T-helper 1 cell treated with Interleukin-12 subunit alpha and Interleukin-12 subunit beta and Interleukin-4 antibody, amounts not matched to agents 30 μg/mL and 1 μg/mL, for 36 hours (primary cell): ENCODE measurements around the gene MRPL52.
A peak's percentile ranks its signal among the peaks of the same experiment; 100 is the strongest.

ENCODE experiments used
- H3K27ac Mint-ChIP-seq: one replicate; pipeline ENCODE4 v1.8.0; 2021; ENCODE audit warnings: mild to moderate bottlenecking, mixed read lengths
- H3K27me3 Mint-ChIP-seq: one replicate; pipeline ENCODE4 v1.8.0; 2021; ENCODE audit warnings: low read depth, mixed read lengths
- H3K36me3 Mint-ChIP-seq: one replicate; pipeline ENCODE4 v1.8.0; 2021; ENCODE audit warnings: low read depth, mixed read lengths
- H3K4me1 Mint-ChIP-seq: one replicate; pipeline ENCODE4 v1.8.0; 2021; ENCODE audit warnings: low read depth, mixed read lengths
- H3K4me3 Mint-ChIP-seq: one replicate; pipeline ENCODE4 v1.8.0; 2021; ENCODE audit warnings: mild to moderate bottlenecking, moderate library complexity, mixed read lengths
- H3K9me3 Mint-ChIP-seq: one replicate; pipeline ENCODE4 v1.8.0; 2021; ENCODE audit warnings: mixed read lengths

MRPL52 gene

DNA sequence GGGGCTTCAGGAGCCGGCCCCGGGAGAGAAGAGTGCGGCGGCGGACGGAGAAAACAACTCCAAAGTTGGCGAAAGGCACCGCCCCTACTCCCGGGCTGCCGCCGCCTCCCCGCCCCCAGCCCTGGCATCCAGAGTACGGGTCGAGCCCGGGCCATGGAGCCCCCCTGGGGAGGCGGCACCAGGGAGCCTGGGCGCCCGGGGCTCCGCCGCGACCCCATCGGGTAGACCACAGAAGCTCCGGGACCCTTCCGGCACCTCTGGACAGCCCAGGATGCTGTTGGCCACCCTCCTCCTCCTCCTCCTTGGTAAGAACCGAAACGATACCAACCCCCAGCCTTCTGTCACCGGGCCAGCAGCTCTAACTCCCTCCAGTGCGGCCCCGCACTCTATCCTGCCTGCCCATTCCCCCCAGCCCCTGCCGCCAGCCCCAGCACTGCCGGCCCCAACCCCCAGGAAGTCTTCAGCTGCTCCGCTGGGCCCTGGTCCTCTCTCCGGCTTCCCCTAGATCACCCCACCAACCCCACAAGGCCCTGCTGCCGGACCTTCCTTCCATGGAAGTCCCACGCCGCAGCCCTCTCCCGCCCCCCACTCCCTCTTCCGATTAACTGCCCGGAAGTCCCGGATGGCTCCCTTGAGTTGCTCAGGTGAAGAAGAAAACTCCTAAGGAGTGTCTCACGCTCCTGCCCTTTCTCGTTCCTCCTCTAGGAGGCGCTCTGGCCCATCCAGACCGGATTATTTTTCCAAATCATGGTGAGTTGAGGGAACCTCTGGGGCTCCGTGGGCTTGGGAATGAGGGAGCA is 42.5 kb downstream of the MRPL52 start:
- Mint-ChIP-seq H3K9me3 (no peaks in the 10 kb centered on the region), H3K27me3 (no peaks in the 10 kb centered on the region), H3K4me1 (peaks cover 27% of the 10 kb centered on the region), H3K4me3 (peak overlapping the region; percentile 93), H3K36me3 (peaks cover 26% of the 10 kb centered on the region), H3K27ac (peak overlapping the region; percentile 96)

DNA sequence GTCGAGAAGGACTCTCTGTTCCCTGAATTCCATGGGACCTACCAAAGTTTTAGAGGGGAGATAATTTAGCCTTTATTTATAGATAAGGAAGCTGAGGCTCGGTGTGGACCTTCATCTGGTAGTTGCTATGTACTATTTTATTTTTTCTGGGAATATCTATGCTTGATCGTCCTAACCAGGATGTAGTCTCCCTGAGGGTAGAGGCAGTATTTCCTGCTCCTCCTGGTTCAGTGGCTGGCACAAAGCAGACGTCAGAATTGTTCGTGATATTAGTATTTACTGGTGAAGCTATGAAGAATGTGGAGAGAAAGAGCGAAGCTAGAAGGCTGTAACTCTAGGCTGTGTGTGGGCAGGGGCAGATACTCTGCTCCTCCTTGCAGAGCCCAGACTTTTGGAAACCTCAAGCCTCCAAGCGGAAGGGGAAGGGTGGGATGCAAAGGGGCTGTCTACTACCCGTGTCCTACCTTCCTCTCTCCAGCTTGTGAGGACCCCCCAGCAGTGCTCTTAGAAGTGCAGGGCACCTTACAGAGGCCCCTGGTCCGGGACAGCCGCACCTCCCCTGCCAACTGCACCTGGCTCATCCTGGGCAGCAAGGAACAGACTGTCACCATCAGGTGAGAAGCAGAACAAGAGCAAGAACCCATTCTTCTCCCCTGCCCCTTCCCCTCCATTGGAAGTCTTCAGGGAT is 43.3 kb downstream of the MRPL52 start:
- no peaks in the 10 kb centered on the region for H3K27me3 Mint-ChIP-seq
- H3K4me3 Mint-ChIP-seq = peak overlapping the region; percentile 93
- H3K9me3 Mint-ChIP-seq = no peaks in the 10 kb centered on the region
- H3K4me1 Mint-ChIP-seq = peaks cover 27% of the 10 kb centered on the region
- peak overlapping the region; percentile 85 for H3K27ac Mint-ChIP-seq
- H3K36me3 Mint-ChIP-seq = peaks cover 32% of the 10 kb centered on the region

DNA sequence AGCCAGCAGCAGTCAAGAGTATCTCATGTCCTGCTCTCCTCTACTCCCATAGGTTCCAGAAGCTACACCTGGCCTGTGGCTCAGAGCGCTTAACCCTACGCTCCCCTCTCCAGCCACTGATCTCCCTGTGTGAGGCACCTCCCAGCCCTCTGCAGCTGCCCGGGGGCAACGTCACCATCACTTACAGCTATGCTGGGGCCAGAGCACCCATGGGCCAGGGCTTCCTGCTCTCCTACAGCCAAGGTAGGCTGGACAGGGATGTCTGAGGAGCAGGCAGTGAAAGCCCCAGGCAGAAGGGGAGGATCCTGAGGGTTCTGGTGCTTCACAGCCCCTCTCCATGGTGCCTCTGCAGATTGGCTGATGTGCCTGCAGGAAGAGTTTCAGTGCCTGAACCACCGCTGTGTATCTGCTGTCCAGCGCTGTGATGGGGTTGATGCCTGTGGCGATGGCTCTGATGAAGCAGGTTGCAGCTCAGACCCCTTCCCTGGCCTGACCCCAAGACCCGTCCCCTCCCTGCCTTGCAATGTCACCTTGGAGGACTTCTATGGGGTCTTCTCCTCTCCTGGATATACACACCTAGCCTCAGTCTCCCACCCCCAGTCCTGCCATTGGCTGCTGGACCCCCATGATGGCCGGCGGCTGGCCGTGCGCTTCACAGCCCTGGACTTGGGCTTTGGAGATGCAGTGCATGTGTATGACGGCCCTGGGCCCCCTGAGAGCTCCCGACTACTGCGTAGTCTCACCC is 45.5 kb downstream of the MRPL52 start:
- peaks cover 49% of the 10 kb centered on the region for H3K36me3 Mint-ChIP-seq
- no peaks in the 10 kb centered on the region for H3K27me3 Mint-ChIP-seq
- no peaks in the 10 kb centered on the region for H3K9me3 Mint-ChIP-seq
- H3K4me3 Mint-ChIP-seq = no peak overlapping the region
- H3K27ac Mint-ChIP-seq = no peak overlapping the region
- peaks cover 29% of the 10 kb centered on the region for H3K4me1 Mint-ChIP-seq

DNA sequence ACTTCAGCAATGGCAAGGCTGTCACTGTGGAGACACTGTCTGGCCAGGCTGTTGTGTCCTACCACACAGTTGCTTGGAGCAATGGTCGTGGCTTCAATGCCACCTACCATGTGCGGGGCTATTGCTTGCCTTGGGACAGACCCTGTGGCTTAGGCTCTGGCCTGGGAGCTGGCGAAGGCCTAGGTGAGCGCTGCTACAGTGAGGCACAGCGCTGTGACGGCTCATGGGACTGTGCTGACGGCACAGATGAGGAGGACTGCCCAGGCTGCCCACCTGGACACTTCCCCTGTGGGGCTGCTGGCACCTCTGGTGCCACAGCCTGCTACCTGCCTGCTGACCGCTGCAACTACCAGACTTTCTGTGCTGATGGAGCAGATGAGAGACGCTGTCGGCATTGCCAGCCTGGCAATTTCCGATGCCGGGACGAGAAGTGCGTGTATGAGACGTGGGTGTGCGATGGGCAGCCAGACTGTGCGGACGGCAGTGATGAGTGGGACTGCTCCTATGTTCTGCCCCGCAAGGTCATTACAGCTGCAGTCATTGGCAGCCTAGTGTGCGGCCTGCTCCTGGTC is 46.1 kb downstream of the MRPL52 start:
- Mint-ChIP-seq H3K36me3 (peaks cover 47% of the 10 kb centered on the region), H3K4me1 (peaks cover 23% of the 10 kb centered on the region), H3K9me3 (no peaks in the 10 kb centered on the region), H3K27me3 (no peaks in the 10 kb centered on the region), H3K27ac (no peak overlapping the region), H3K4me3 (no peak overlapping the region)

DNA sequence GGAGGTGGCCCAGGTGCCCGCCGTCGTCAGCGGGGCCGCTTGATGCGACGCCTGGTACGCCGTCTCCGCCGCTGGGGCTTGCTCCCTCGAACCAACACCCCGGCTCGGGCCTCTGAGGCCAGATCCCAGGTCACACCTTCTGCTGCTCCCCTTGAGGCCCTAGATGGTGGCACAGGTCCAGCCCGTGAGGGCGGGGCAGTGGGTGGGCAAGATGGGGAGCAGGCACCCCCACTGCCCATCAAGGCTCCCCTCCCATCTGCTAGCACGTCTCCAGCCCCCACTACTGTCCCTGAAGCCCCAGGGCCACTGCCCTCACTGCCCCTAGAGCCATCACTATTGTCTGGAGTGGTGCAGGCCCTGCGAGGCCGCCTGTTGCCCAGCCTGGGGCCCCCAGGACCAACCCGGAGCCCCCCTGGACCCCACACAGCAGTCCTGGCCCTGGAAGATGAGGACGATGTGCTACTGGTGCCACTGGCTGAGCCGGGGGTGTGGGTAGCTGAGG is 47.4 kb downstream of the MRPL52 start:
- Mint-ChIP-seq H3K36me3 (peaks cover 46% of the 10 kb centered on the region), H3K27me3 (peaks cover 3% of the 10 kb centered on the region), H3K4me3 (no peak overlapping the region), H3K9me3 (no peaks in the 10 kb centered on the region), H3K4me1 (peaks cover 22% of the 10 kb centered on the region), H3K27ac (no peak overlapping the region)

DNA sequence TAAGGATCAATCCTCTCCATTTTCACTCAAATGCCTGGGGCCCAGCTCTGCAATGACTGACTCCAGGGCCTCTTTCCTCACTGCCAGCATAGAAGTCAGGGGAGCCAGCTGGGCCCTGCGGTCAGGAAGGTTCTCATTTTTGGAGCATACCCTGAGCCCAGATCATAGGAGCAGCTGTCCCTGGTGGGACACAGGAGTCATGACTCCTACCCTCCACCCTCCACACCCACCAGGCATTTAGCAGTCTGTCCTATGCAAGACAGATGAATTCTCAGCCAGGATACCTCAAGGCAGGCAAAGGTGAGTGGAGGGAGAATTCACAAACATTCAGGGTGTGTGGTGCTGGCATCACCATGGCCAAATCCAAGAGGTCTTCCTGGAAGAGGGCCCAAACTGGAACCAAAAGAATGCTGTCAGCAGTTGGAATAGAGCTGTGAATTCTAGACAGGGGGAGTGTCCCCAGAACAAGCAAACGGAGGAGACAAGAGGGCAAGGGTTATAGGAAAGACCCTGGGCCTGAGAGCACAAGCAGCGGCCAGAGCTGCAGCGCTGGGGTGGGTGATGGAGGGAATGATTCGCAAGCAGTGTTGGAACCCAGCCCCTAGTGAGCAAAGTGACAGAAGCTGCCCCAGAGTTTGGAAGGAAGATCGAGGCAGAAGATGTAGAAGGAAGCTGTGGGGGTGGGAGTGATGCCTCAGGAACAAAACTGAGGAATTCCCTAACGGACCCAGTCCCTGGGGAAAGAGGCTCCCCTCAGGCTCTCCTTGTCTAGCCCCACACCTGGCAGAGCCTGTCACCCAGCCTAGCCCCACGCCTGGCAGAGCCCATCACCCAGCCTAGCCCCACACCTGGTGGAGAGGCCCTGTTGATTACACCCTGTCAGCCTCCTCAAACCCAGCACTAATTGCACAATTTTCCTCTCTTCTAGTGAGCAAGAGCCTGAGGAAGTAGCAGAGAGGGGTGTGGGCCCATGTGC is 48.9 kb downstream of the MRPL52 start:
- Mint-ChIP-seq H3K27ac (no peak overlapping the region), H3K36me3 (peaks cover 41% of the 10 kb centered on the region), H3K9me3 (no peaks in the 10 kb centered on the region), H3K4me3 (no peak overlapping the region), H3K27me3 (peaks cover 3% of the 10 kb centered on the region), H3K4me1 (peaks cover 15% of the 10 kb centered on the region)

DNA sequence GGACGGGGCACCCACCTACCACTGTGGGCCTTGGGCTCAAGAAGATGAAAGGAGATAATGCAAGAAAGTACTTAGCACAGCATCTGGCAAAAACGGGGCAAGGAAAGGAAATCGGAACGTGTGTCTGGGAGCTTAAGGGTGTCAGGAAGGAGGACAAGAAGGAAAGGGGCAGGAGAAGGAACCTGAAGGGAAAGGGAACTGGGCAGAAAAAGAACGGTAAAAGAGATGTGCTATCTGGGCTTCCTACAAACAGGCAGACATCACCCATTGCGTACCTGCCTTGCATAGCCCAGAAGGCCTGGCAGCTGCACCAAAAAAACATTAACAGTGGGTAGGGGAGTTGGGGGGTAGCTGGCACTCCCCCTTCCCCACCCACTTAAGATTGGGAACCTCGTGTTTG is 52.4 kb downstream of the MRPL52 start:
- H3K4me1 Mint-ChIP-seq = peaks cover 22% of the 10 kb centered on the region
- H3K36me3 Mint-ChIP-seq = peaks cover 22% of the 10 kb centered on the region
- no peaks in the 10 kb centered on the region for H3K9me3 Mint-ChIP-seq
- no peak overlapping the region for H3K27ac Mint-ChIP-seq
- H3K27me3 Mint-ChIP-seq = peaks cover 16% of the 10 kb centered on the region
- H3K4me3 Mint-ChIP-seq = no peak overlapping the region

DNA sequence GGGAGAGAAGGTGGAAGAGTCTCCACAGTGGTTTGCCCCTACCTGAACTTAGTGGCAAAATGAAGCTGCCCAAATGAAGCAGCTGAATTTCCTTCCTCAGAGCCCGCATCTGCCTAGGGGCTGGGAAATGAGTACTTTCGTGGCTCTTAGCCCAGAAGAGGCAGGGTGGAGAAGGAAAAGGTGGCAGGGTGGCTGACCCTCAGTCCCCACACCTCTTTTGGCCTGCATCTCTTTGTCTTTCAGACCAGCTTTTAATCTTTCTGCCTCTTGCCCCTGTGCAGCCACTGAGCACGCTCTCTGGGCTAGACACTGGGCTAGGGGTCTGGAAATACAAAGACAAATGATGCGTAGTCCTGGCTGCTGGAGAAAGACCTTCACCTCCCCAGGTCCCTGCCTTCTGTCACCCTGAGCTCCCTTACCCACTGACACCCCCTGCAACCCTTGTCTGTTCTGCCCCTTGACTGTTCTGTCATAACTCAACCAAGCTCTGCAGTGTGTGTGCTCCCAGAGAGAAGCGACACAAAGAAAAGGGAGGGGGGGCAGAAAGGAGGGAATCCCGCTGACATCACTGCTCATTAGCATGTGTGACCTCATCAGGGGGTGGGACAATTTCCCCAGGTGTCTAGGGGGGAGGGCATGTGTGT is 53.0 kb downstream of the MRPL52 start:
- Mint-ChIP-seq H3K9me3 (no peaks in the 10 kb centered on the region), H3K36me3 (peaks cover 20% of the 10 kb centered on the region), H3K4me3 (no peak overlapping the region), H3K4me1 (peaks cover 28% of the 10 kb centered on the region), H3K27ac (no peak overlapping the region), H3K27me3 (peaks cover 16% of the 10 kb centered on the region)

DNA sequence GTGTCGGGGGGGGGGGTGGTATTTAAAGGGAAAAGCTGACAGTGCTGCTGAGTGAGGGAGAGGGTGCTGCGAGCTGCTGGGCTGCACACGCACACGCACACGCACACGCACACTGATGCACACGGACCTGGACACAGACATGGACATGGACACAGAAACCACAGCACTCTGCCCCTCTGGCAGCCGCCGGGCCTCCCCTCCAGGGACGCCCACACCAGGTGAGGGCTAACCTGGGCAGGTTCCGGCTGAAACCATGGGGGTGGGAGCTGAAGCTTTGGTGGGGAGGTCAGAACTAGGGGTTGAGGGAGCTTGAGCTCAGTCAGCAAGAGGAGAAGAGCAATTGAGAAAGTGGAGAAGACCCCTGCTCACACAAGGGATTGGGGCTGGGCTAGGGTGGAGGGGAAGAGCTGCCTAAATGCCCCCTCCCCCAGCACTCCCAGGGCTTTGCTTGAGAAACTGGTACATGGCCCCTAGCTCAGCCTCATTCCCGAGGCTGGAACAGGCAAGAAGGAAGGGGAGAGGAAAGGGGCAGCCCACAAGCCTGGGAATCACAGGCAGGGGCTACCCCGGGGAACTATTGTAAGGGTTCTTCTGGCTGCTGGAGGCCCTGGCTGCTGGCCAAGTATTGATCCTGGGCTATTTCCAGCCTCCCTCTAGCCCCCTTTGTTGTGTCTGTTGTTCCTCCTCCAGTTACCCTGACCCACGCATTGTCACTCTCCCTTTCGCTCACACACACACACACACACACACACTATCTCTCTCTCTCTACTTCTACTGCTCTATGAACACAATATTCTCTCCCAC is 53.7 kb downstream of the MRPL52 start, which contains the start of gene REM2:
Gene REM2, plus strand, starts transcription at position 50 of the 804 bp plus-strand sequence. Its CDS starts 66 bp downstream, at position 116.
- H3K36me3 Mint-ChIP-seq = peaks cover 13% of the 10 kb centered on the region
- peaks cover 34% of the 10 kb centered on the region for H3K4me1 Mint-ChIP-seq
- H3K27ac Mint-ChIP-seq = peak within 1 kb of the TSS; percentile 18
- no peaks in the 10 kb centered on the region for H3K9me3 Mint-ChIP-seq
- H3K27me3 Mint-ChIP-seq = peaks cover 16% of the 10 kb centered on the region
- H3K4me3 Mint-ChIP-seq = no peak within 1 kb of the TSS

DNA sequence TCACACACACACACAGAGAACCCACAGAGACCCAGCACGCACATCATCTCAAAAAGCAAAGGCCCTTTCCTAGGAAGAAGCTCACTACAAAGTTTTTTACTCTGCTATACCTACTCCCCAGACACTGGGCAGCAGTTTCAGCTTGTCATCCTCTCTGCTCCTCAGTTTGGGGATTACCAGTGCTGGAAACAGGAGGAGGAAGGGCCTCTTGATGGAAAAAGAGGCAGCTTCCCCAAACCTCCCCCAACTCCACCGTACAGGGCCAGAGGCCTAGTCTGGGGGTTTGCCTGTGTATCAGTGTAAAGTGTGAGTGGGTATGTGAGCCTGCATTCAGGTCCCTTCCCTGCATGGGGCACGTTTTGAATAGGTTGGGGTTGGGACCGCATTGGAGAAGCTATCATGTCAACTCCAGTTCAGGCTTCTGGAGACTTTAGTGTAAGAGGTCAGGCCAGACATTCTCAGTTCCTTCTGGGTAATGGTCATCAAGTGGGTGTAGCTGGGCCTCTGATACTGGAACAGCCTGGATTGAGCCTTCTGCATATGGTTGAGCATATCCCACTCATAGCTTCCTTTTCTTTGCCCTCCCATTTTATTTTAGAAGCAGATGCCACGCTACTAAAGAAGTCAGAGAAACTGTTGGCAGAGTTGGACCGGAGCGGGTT is 54.5 kb downstream of the MRPL52 start:
- Mint-ChIP-seq H3K27me3 (peaks cover 16% of the 10 kb centered on the region), H3K9me3 (no peaks in the 10 kb centered on the region), H3K4me3 (no peak overlapping the region), H3K27ac (peak overlapping the region; percentile 18), H3K4me1 (peaks cover 34% of the 10 kb centered on the region), H3K36me3 (peaks cover 6% of the 10 kb centered on the region)
